ENCODE results near the gene SPRYD3.

DNA sequence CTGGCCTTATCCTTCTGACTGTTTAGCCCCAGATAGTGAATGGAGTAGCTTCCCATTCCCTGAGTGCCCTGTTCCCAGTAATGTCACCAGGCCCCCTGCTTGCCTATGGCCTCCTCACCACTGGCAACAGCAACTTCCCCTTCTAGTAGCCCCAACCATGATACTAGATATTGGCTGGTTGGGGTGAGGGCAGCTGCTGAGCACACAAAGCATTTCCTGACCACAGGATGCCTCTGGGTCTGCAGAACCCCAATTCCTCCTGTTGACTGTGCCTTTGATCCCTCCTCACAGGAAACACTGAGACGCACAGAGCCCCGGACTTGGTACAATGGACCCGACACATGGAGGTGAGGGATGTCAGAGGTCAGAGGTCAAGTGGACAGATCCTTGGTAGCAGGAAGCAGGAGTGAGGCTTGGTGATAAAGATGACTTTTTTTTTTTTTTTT lies 24.7 kb upstream of the SPRYD3 start:
- TF ChIP-seq, protein P1, sequence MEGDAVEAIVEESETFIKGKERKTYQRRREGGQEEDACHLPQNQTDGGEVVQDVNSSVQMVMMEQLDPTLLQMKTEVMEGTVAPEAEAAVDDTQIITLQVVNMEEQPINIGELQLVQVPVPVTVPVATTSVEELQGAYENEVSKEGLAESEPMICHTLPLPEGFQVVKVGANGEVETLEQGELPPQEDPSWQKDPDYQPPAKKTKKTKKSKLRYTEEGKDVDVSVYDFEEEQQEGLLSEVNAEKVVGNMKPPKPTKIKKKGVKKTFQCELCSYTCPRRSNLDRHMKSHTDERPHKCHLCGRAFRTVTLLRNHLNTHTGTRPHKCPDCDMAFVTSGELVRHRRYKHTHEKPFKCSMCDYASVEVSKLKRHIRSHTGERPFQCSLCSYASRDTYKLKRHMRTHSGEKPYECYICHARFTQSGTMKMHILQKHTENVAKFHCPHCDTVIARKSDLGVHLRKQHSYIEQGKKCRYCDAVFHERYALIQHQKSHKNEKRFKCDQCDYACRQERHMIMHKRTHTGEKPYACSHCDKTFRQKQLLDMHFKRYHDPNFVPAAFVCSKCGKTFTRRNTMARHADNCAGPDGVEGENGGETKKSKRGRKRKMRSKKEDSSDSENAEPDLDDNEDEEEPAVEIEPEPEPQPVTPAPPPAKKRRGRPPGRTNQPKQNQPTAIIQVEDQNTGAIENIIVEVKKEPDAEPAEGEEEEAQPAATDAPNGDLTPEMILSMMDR (IDR thresholded peaks at IDR 0.05), result no peak
- TF ChIP-seq POLR2A (IDR thresholded peaks at IDR 0.05), result no peak

Measured in uterus (tissue), 2 donors.